HepG2 (cell line): ENCODE results near the gene TTC24.

ENCODE experiments used
- MYC ChIP-seq: sonication (generic); formaldehyde crosslinking; IDR thresholded peaks from 2 replicates; pipeline ENCODE4 v1.9.0; 2021; ENCODE audit warnings: missing genetic modification reagents, borderline replicate concordance
- ZNF207 ChIP-seq: fragments of 450-650 bp; IDR thresholded peaks from 2 replicates; pipeline ENCODE4 v1.6.1; 2016; ENCODE audit warnings: antibody characterized with exemption, borderline replicate concordance
- ZNF274 ChIP-seq: sonication (generic); formaldehyde crosslinking; IDR thresholded peaks from 2 replicates; pipeline ENCODE4 v1.5.1; 2020; ENCODE audit warnings: mild to moderate bottlenecking, missing genetic modification reagents
- TF ChIP-seq, protein P1 (sequence below): IDR thresholded peaks from 2 replicates; pipeline ENCODE4 v1.6.1; 2012; ENCODE audit warnings: inconsistent platforms
- TF ChIP-seq, protein P2 (sequence below): sonication (generic); formaldehyde crosslinking; IDR thresholded peaks from 2 replicates; pipeline ENCODE4 v1.5.0; 2020; ENCODE audit warnings: mild to moderate bottlenecking, missing genetic modification reagents, moderate library complexity

DNA sequence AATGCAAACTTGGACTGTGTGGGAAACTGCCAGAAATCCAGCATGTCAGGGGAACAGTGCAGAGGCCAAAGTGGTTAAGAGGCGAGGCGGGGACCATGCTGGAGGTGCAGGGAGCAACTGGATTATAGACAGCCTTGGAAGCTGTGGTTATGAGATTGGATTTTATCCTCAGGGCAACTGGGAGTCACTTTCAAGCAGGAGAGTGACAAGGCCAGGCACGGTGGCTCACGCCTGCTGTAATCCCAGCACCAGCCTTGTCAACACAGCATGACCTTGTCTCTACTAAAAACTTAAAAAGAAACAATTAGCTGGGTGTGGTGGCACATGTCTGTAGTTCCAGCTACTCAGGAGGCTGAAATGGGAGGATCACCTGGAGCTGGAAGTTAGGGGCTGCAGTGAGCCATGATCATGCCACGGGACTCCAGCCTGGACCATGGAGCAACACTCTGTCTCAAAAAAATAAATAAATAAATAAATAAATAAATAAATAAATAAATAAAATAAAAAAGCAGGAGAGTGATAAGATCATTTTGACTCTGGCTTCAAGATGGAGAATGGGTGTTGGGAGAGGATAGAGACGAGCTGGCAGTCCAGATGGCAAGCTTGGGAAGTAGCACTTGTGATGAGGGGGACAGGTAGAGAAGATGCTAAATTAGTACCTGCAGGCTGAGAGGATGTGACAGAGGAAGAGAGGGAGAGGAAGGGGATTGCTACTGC lies 43.2 kb downstream of the TTC24 start:
- TF ChIP-seq, protein P1, sequence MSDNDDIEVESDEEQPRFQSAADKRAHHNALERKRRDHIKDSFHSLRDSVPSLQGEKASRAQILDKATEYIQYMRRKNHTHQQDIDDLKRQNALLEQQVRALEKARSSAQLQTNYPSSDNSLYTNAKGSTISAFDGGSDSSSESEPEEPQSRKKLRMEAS, result no peak
- no peak for TF ChIP-seq ZNF207
- TF ChIP-seq ZNF274 (CRISPR knock-in tag), result no peak
- no peak for TF ChIP-seq MYC (CRISPR knock-in tag)
- TF ChIP-seq, protein P2, sequence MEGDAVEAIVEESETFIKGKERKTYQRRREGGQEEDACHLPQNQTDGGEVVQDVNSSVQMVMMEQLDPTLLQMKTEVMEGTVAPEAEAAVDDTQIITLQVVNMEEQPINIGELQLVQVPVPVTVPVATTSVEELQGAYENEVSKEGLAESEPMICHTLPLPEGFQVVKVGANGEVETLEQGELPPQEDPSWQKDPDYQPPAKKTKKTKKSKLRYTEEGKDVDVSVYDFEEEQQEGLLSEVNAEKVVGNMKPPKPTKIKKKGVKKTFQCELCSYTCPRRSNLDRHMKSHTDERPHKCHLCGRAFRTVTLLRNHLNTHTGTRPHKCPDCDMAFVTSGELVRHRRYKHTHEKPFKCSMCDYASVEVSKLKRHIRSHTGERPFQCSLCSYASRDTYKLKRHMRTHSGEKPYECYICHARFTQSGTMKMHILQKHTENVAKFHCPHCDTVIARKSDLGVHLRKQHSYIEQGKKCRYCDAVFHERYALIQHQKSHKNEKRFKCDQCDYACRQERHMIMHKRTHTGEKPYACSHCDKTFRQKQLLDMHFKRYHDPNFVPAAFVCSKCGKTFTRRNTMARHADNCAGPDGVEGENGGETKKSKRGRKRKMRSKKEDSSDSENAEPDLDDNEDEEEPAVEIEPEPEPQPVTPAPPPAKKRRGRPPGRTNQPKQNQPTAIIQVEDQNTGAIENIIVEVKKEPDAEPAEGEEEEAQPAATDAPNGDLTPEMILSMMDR (CRISPR knock-in tag), result no peak
